Measurements from ENCODE around the gene FRZB.
"Not testable (repeated sequence)": the region's sequence is repeated elsewhere in the genome, so short reads cannot be mapped to it uniquely, and the experiment has no call there.

Gene FRZB

GRCh38 chr2:182887753-182888415 is 21.4 kb upstream of the FRZB start:
- no peak for DNase-seq

DNA sequence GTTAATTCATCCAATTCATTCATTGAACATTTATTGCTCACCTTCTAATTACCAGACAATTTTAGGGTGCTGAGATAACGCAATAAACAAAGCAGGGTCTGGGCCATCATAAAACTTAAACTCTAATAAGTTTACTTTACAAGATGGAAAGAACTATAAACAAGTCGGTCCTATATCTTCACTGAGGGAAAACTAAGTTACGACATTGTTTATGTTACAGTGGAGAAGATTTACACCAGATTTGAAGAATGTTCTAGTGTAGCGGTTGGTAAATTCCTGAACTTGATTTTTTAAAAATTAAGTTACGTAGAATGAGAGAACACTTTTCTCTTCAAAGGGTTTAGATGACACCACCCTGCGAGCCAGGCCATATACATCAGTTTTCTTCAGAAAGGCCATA is 20.7 kb upstream of the FRZB start:
- no peak for DNase-seq

DNA sequence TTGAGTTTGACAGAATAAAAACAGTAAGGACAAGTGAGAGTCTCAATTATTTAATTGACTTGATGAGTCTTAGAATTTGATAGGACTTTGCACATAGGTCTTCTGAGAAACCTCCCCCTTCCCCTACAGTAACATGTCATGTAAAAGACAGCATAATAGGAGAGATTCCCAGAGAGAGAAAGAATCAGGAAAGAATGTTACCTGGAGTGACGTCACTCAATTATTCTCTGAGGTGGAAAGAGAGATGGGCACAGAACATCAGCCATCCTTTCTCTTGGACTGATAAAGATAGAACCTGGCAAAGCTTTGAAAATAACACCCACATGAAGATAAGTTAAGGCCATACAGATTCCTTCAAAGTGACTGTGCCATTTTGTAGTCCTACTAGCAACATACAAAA is 19.3 kb upstream of the FRZB start:
- no peak for DNase-seq

GRCh38 chr2:182883451-182883850 is 17.0 kb upstream of the FRZB start:
- DNase-seq, result no peak

GRCh38 chr2:182880100-182880499 is 13.7 kb upstream of the FRZB start:
- DNase-seq, result not testable (repeated sequence)

DNA sequence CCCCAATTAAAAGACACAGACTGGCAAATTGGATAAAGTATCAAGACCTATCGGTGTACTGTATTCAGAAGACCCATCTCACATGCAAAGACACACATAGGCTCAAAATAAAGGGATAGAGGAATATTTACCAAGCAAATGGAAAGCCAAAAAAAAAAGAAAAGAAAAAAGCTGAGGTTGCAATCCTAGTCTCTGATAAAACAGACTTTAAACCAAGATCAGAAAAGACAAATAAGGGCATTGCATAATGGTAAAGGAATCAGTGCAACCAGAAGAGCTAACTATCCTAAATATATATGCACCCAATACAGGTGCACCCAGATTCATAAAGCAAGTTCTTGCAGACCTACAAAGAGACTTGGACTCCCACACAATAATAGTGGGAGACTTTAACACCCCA is 10.2 kb upstream of the FRZB start:
- DNase-seq, result not testable (repeated sequence)

DNA sequence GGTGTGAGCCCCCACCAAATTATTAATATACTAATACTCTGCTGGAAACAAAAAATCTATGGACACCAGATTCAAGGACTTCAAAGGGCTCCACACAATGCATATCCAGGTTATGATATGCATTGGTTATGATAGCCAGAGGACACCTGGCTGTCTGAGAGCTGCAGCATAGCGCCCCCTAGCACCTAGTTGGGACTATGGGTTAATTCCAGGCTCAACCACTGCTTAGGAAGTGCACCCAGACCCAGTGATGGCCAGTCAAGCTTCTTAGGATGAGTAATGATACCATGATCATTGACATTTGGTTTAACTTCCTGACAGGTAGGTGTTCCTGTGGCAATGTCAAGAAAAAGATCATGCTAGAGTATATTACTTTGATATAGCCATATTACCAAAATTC is 3.8 kb upstream of the FRZB start:
- DNase-seq, result peak; percentile 25

GRCh38 chr2:182868054-182868796 is 1.8 kb upstream of the FRZB start:
- DNase-seq, result no peak

- no peak for DNase-seq
Measured at GRCh38 chr2:182867426-182868053, 1.1 kb upstream of the FRZB start.

GRCh38 chr2:182866095-182866460 is 359 bp downstream of the FRZB start:
- DNase-seq, result no peak

- DNase-seq, result no peak
Measured at GRCh38 chr2:182864949-182865570, 1.4 kb downstream of the FRZB start.

DNA sequence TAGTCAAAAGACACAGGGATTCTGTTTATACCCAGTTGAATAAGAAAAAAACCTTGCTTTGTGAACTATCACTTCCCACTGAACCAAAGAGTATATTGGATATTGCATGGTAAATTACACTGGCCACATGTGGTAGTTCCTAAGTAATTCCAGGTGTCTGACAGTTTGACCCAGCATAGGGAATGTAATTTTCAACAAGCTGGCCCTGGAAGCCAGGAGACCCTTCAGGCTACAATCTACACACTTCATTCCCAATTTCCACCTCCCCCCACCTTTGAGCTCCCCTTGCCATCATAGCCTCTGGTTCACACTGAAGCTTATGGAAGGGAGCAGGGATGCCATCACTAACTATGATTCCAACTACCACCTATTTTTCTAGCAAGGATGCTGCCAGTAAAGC is 2.8 kb downstream of the FRZB start:
- DNase-seq, result no peak

GRCh38 chr2:182862091-182862490 is 4.3 kb downstream of the FRZB start:
- DNase-seq, result no peak

- no peak for DNase-seq
Measured at GRCh38 chr2:182860858-182861257, 5.6 kb downstream of the FRZB start.

- no peak for DNase-seq
Measured at GRCh38 chr2:182858671-182859070, 7.8 kb downstream of the FRZB start.

- DNase-seq, result no peak
Measured at GRCh38 chr2:182855376-182855775, 11.1 kb downstream of the FRZB start.

GRCh38 chr2:182854375-182855105 is 11.9 kb downstream of the FRZB start:
- no peak for DNase-seq

DNA sequence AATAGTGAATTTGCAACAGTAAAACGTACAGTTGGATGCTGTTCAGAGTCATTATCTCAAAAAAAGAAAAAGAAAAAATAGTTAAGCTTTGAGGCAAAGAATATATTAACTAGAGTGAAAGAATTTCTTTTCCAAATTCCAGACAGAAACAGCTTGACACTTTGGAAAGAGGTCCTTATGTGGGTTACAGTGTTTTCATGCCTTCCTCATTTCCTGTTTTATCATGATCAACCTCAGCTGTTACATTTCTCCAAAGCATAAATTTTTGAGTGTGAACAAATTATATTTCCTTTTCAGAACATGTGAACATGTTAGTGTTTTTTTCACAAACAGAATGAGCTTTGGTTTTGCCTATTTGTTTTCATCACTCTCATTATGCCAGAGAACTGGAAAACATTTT is 13.6 kb downstream of the FRZB start:
- DNase-seq, result no peak

DNA sequence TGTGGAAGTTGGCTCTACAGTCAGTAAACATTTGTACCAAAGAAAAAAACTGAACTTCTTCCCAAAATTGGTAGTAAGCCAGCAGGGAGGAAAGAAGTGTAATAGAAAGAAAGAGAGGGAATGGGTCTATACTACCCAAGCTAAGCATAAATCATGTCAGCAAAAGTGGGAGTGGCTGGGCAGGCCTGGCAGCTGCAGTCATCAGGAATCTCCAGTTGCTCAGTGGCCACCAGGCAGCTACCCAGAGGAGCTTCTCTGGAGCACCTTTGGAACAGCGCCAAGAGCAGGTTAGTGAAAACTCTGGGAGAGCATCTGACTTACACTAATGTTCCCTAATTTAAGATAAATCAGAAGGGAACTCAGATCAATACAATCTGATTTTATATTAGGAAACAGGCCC is 14.3 kb downstream of the FRZB start:
- no peak for DNase-seq

GRCh38 chr2:182845794-182846417 is 20.5 kb downstream of the FRZB start:
- no peak for DNase-seq

GRCh38 chr2:182836451-182836850 is 30.0 kb downstream of the FRZB start:
- no peak for DNase-seq

GRCh38 chr2:182834293-182834692 is 32.1 kb downstream of the FRZB start:
- DNase-seq, result no peak
